Motor neuron (in vitro differentiated cells): ENCODE results near the gene PAK6. TPM values are rescaled to one million over a fixed set of nuclear protein-coding genes. Genes with fewer than 3 reads are reported as not detected.

Source experiments
- ATAC-seq, 8 experiments: fragments of 200-7000 bp; cut with Tn5 transposase; replicated peaks in 6 of 8; 2 replicates each; pipeline ENCODE4 v1.8.0; 2021; ENCODE audit warnings: mild to moderate bottlenecking in 8 of 8, moderate library complexity in 8 of 8
- H3K27ac ChIP-seq, 2 donors: fragments of 250-450 bp; sonication (Bioruptor Pico); 2 replicates each; pipeline ENCODE4 v1.9.0; 2021; ENCODE audit warnings: antibody characterized with exemption in 2 of 2, mild to moderate bottlenecking in 2 of 2, moderate library complexity in 1 of 2
- H3K4me1 ChIP-seq, 2 donors: fragments of 250-450 bp; sonication (Bioruptor Pico); replicated peaks in 1 of 2; 2 replicates each; pipeline ENCODE4 v1.6.1; 2021; ENCODE audit warnings: antibody characterized with exemption in 2 of 2, mild to moderate bottlenecking in 2 of 2, moderate library complexity in 1 of 2
- H3K4me3 ChIP-seq, 5 donors: fragments of 250-450 bp; sonication (Bioruptor Pico); 2 replicates each; pipeline ENCODE4 v1.9.0; 2021; ENCODE audit warnings: antibody characterized with exemption in 5 of 5, mild to moderate bottlenecking in 5 of 5, moderate library complexity in 4 of 5
- WGBS, 10 experiments: fragments of 450-650 bp; shearing (Covaris generic); methylation state at CpG; one replicate each; pipeline ENCODE4 v1.0.0; 2022; 5-methylcytosine and 5-hydroxymethylcytosine counted together
- in situ Hi-C, 9 experiments: fragments of 400-800 bp; cut with MboI; loops; one replicate each; pipeline ENCODE4 v1.15.0; 2021; ENCODE audit warnings: low sequenced_read_pairs in 9 of 9, low pct_unique_long_range_greater_than_20kb in 2 of 9; ENCODE audit not compliant: unreplicated experiment in 9 of 9
- total RNA-seq, 8 experiments: library from RNA; unstranded; fragments of 300-600 nt; gene quantifications; 2 replicates each; pipeline versions ENCODE4 v1.2.3 to v1.2.4, GENCODE V29; 2022

Gene PAK6
- total RNA-seq, 8 experiments from 2014 or later, result 0.56 to 13.1 (median 2.3) TPM

DNA sequence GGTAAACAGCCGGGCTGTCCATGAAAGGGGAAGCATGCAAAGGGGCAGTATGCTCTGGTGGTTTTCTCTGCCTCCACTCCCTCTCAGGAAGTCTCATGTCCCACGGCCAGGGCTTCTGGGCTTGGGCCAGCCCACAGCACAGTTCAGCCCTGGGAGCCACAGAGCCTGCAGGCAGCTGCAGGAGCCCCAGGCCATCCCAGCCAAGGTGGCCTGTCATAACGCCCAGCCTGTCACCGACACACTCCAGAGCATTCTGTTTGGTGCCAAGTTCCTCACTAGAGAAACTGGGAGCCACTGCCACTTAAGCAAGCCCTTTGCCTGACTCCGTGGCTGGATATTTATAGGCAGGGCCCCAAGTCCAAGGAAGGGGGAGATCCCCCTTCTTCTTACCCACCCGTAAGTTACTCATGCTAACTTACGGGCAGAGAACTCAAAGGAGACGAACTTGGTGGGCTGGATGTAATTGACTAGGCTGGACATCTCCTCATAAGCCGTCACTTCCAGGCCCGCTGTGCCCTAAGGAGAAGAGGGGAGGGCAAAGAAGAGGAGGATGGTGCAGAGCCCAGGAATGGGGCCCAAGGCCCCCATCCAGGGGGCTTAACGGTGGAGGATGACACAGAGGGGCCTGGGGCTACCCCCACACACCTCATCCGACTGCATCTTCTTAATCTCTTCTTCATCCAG lies 57.2 kb downstream of the PAK6 start:
- H3K4me3 ChIP-seq, result no peak overlapping the region
- in situ Hi-C loops, result no loop called here
- H3K4me1 ChIP-seq, result peaks cover 31 to 46% of the 10 kb centered on the region in 2 donors
- H3K27ac ChIP-seq, result no peak overlapping the region
- no peak for ATAC-seq
- 0 to 100% (median 80%) methylated on average over 1 to 4 of the region's 12 CpGs for WGBS, 10 experiments

DNA sequence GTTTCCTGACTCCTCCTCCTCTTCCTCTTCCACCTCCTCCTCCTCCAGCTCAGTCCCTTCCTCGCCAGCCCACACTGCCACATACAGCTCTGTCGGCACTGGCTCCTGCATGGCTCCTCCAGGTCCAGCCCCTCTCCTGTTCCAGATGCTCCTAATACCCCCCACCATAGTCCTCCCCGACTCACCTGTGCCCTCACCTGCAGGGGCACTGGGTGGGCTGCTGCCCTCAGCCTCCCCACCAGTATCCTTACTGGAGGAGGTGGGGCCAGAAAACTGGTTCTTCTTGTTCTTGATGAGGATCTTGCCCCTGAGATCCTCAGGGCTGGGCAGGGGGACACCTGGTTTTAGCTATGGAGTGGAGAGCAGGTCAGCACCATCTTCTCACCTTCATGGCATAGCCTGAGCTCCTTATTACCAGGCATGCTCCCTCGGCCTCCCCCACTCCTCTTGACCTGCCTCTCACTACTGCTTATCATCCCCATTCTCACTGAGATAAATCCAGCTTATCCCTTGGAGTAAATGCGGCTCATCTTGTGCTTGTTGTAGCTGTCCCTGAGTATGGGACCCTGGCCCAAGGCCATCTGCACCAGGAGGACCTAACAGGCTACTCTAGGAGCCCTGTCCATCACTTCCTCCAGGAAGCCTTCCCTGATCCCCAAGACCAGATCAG lies 57.8 kb downstream of the PAK6 start:
- no peak overlapping the region for H3K4me3 ChIP-seq
- no peak overlapping the region for H3K27ac ChIP-seq
- H3K4me1 ChIP-seq, result peaks cover 24 to 44% of the 10 kb centered on the region in 2 donors
- WGBS, 10 experiments, result 40 to 100% (median 78%) methylated on average over 1 to 4 of the region's 5 CpGs; no CpG with 5 or more reads in 5 of the 10 experiments
- in situ Hi-C loops, result no loop called here
- ATAC-seq, result no peak

DNA sequence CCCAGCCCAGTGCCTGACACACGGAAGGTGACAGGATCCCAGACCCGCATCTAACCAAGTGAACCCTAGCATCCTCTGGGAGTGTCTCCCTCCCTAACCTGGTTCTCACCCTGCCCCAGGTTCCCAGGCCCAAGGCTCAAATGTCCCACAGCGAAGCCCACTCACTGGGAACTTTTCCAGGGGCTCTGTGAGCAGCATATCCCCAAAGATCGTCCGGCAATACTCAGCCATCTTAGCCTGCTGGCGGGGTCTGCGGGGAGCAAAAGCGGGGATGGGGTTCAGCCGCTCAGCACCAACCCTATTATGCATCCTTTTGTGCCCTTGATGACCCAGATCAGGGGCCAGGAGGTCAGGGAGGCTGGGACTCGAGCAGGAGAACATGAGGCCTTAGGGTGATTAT lies 58.5 kb downstream of the PAK6 start:
- no peak for ATAC-seq
- Histone ChIP-seq H3K4me1 (peaks cover 22 to 39% of the 10 kb centered on the region in 2 donors), H3K27ac (no peak overlapping the region), H3K4me3 (no peak overlapping the region)
- in situ Hi-C loops, result no loop called here
- WGBS, 10 experiments, result 70 to 100% (median 75%) methylated on average over 1 to 4 of the region's 10 CpGs; no CpG with 5 or more reads in 7 of the 10 experiments

- in situ Hi-C loops, result no loop called here
- Histone ChIP-seq H3K4me3 (no peak overlapping the region), H3K4me1 (peaks cover 14 to 29% of the 10 kb centered on the region in 2 donors), H3K27ac (no peak overlapping the region)
- WGBS, 10 experiments, result 80 to 100% (median 88%) methylated on average over 1 to 7 of the region's 17 CpGs; no CpG with 5 or more reads in 4 of the 10 experiments
- no peak for ATAC-seq
Observed at GRCh38 chr15:40298216-40298935, 59.5 kb downstream of the PAK6 start.

- in situ Hi-C loops, result no loop called here
- no peak overlapping the region for H3K4me3 ChIP-seq
- H3K4me1 ChIP-seq, result peaks cover 0 to 14% of the 10 kb centered on the region in 2 donors
- ATAC-seq, result no peak
- no peak overlapping the region for H3K27ac ChIP-seq
- WGBS, 10 experiments, result 20 to 100% (median 90%) methylated on average over 1 to 2 of the region's 2 CpGs
Observed at GRCh38 chr15:40300367-40300766, 61.5 kb downstream of the PAK6 start.

GRCh38 chr15:40300771-40301170 lies 61.9 kb downstream of the PAK6 start:
- 14 to 90% methylated on average over 1 to 2 of the region's 2 CpGs; no CpG with 5 or more reads in 8 of the 10 experiments for WGBS, 10 experiments
- no peak for ATAC-seq
- in situ Hi-C loops, result no loop called here
- no peak overlapping the region for H3K27ac ChIP-seq
- H3K4me3 ChIP-seq, result no peak overlapping the region
- peaks cover 0 to 11% of the 10 kb centered on the region in 2 donors for H3K4me1 ChIP-seq

DNA sequence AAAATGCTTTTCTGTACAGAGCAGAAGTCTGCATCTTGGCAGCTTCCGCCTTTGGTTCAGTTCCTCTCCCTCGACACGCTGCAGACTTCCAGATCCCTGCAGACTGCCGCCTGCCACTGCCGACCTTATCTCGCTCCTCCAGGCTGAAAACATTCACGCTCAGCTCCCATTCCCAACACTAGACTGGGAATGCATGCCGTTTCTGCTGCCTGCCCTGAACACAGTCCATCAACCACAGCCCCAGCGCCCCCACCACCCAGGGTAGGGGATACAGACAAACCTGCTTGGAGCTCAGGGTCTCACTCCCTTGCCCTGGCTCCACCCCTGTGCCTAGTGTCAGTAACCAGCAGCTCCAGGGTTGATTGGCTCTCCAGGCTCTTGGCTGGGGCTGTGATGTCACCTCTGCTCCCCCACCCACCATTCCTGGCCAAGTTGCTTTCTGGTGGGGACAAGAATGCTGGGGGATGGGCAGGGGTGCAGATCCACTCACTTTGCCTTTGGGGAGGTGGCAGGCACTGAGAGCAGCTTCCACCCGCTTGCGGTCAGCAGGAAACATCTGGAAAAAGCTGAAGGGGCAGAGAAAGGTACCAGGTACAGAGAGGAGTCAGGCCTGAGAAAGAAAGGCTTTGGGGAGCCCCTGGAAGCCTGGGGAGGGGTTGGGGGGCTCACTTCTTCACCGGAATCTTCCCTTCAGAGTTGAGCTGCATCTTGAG lies 62.8 kb downstream of the PAK6 start:
- 40 to 100% (median 65%) methylated on average over 1 to 8 of the region's 12 CpGs; no CpG with 5 or more reads in 2 of the 10 experiments for WGBS, 10 experiments
- in situ Hi-C loops, result no loop called here
- no peak overlapping the region for H3K4me3 ChIP-seq
- H3K27ac ChIP-seq, result no peak overlapping the region
- peaks cover under 1 to 8% of the 10 kb centered on the region in 2 donors for H3K4me1 ChIP-seq
- ATAC-seq, result peak in 4 of 8 experiments; percentile 37 to 50 (median 44)

- Histone ChIP-seq H3K4me1 (peaks cover 8 to 16% of the 10 kb centered on the region in 2 donors), H3K27ac (no peak overlapping the region), H3K4me3 (no peak overlapping the region)
- no peak for ATAC-seq
- WGBS, 10 experiments, result 0 to 93% (median 70%) methylated on average over 1 to 6 of the region's 19 CpGs; no CpG with 5 or more reads in 5 of the 10 experiments
- in situ Hi-C loops, result no loop called here
Observed at GRCh38 chr15:40302288-40302886, 63.5 kb downstream of the PAK6 start.

GRCh38 chr15:40302981-40303380 lies 64.1 kb downstream of the PAK6 start:
- ATAC-seq, result no peak
- H3K4me3 ChIP-seq, result no peak overlapping the region
- H3K27ac ChIP-seq, result no peak overlapping the region
- WGBS, 10 experiments, result 20 to 100% (median 96%) methylated on average over 1 to 5 of the region's 11 CpGs; no CpG with 5 or more reads in 4 of the 10 experiments
- peaks cover 12 to 21% of the 10 kb centered on the region in 2 donors for H3K4me1 ChIP-seq
- in situ Hi-C loops, result no loop called here

GRCh38 chr15:40303576-40303975 lies 64.7 kb downstream of the PAK6 start:
- Histone ChIP-seq H3K4me1 (peaks cover 12 to 25% of the 10 kb centered on the region in 2 donors), H3K4me3 (no peak overlapping the region), H3K27ac (no peak overlapping the region)
- in situ Hi-C loops, result no loop called here
- WGBS, 10 experiments, result 36% methylated on average over 1 of the region's 2 CpGs; no CpG with 5 or more reads in 9 of the 10 experiments
- no peak for ATAC-seq

- in situ Hi-C loops, result no loop called here
- 0 to 100% (median 79%) methylated on average over 1 to 2 of the region's 4 CpGs; no CpG with 5 or more reads in 5 of the 10 experiments for WGBS, 10 experiments
- Histone ChIP-seq H3K4me3 (no peak overlapping the region), H3K27ac (no peak overlapping the region), H3K4me1 (peaks cover 18 to 35% of the 10 kb centered on the region in 2 donors)
- ATAC-seq, result no peak
Observed at GRCh38 chr15:40305281-40305680, 66.4 kb downstream of the PAK6 start.

GRCh38 chr15:40306371-40306770 lies 67.5 kb downstream of the PAK6 start:
- Histone ChIP-seq H3K4me3 (no peak overlapping the region), H3K27ac (no peak overlapping the region), H3K4me1 (peaks cover 18 to 34% of the 10 kb centered on the region in 2 donors)
- in situ Hi-C loops, result no loop called here
- ATAC-seq, result no peak
- 71 to 92% (median 80%) methylated on average over 1 to 2 of the region's 5 CpGs; no CpG with 5 or more reads in 7 of the 10 experiments for WGBS, 10 experiments
